Germinal center (tissue), 1 donor: ENCODE data around the gene TNP1.

ENCODE experiments used
- DNase-seq: peaks from one replicate; pipeline ENCODE4 v3.0.0; 2012; ENCODE audit warnings: mixed read lengths, low spot score

The TNP1 gene, protein sequence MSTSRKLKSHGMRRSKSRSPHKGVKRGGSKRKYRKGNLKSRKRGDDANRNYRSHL

DNA sequence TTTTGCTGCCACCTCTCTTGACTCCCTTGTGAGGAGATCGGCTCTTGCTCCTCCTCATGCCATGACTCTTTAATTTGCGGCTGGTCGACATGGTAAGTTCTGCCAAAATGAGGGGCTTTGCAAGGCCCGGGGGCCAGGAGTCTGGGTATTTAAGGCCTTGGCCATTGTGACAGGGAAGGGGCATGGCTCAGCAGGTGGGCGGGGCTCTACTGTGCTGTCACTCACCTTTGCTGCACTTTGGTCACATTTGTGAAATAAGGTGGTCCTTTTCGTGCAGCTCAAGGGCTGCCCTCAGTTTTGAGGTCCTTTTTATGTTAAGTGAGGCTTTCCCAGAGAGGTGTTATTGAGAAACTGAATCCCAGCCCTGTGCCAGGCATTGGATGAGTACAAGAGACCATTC is at the start of gene TNP1:
Gene TNP1, minus strand, starts transcription at position 121 of the 400 bp plus-strand sequence. Its CDS starts 30 bp downstream, at position 91.
- no peak for DNase-seq

DNA sequence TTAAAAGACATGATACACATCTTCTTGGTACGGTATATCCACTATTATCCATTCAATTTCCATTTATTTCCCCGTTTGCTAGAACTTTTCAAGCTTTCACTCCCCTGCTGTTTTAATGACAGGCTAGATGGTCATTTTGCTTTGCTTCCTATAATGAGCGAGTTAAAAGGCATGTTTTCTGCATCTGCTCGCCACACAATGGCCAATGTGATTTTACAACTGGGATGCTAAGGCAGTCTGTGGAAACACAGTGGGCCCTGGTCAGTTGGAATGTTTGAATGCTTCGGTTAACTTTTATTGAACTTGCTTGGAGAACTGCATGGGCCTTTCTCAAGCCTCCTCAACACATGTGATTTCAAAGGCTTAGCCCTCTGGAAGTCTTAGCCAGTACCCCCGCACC is 48.4 kb upstream of the TNP1 start:
- no peak for DNase-seq

- DNase-seq, result no peak
These were observed 45.9 kb upstream of the TNP1 start for GRCh38 chr2:216905649-216906329.

DNA sequence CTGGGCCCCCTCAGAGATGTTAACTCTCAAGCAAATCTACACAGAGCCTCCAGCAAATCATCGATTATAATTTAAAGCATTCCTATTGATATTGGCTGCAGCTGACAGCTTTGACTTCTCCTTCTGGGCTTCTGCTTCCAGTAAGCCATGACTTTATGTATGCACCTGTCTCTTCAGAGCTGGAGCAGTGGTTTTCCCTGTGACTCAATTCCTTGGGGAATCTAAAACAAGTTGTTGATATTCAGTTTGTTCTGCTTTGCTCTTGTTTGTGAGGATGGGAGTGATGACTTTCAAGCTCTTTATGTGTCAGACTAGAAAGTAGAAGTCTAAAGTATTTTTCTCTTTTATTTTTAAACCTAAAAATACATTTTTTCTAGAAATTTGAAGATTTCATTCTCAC is 45.1 kb upstream of the TNP1 start:
- no peak for DNase-seq

DNA sequence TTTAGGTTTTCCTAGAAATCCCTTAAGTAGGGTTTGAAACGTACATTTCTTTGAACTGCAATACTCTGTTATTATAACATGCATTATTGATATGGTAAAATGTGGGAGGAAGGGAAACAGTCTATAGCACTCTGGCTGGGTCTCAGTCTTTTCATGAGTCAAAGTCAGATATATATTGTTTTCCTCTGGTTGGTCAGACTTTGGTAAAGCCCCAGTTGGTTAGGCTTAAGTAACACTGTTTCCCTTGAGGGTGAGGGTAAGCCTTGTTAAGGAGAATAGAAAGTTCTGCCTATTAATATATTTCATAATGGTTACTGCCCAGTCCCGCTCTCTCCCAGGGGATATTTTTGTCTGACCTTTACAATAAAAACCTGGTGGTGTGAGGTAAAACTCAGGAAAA is 44.7 kb upstream of the TNP1 start:
- no peak for DNase-seq

GRCh38 chr2:216903470-216903869 is 43.6 kb upstream of the TNP1 start:
- no peak for DNase-seq

DNA sequence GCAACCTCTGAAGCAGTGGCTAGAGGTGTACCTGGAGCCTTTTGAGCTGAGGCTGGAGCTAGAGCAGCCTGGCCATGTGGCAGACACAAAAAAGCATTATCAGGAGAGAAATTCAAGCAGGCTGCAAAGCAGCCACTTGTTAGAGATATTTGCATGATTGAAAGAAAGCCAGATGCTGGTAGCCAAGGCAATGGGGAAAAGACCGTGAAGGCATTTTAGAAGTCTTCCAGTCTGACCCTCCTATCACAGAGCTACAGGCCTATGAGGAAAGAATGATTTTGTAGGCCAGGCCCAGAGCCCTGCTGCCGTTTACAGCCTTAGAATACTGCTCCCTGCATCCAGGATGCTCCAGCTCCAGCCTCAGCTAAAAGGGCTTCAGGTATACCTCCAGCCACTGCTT is 41.4 kb upstream of the TNP1 start:
- DNase-seq, result no peak

- no peak for DNase-seq
These were observed 40.5 kb upstream of the TNP1 start for GRCh38 chr2:216900406-216900805.

GRCh38 chr2:216897561-216898203 is 37.8 kb upstream of the TNP1 start:
- DNase-seq, result no peak

GRCh38 chr2:216890138-216890537 is 30.3 kb upstream of the TNP1 start:
- DNase-seq, result no peak

GRCh38 chr2:216888887-216889622 is 29.2 kb upstream of the TNP1 start:
- DNase-seq, result no peak

DNA sequence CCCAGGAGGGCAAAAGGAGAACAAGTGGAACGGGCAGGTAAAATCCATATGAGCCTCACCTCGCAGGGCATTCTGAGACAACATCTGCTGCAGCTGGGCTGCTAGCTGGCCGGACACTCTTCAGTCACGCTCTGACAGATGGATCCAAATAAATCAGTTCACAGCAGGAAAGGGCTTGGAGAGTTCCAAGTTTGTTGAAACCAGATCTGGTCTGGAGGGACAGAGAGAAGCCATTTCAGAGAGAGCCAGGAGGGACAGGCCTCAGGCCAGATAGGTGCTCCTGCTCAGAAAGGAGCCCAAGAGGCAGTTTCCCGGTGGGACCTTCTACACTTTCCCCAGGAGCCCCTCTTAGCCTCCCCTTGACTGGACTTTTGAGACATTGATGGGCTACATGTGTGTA is 28.2 kb upstream of the TNP1 start:
- DNase-seq, result no peak

DNA sequence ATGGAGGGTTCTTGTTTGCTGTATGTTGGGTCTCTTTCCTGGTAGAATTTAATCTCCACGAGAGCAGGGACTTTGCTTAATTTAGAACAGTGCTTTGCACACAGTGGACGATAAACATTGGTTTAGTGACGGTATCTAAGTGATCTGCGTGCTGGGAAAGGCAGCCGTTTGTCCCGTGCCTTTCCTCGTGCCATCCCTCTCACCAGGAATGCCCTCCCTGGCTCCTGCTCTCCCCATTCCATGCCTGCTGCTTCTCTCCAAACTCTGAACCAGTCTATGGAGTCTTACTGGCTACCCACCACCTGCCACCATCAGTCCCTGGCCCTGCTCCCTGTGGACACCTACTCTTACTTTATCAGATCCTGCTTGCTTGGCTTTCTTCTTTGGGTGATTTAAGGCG is 27.3 kb upstream of the TNP1 start:
- DNase-seq, result no peak

DNA sequence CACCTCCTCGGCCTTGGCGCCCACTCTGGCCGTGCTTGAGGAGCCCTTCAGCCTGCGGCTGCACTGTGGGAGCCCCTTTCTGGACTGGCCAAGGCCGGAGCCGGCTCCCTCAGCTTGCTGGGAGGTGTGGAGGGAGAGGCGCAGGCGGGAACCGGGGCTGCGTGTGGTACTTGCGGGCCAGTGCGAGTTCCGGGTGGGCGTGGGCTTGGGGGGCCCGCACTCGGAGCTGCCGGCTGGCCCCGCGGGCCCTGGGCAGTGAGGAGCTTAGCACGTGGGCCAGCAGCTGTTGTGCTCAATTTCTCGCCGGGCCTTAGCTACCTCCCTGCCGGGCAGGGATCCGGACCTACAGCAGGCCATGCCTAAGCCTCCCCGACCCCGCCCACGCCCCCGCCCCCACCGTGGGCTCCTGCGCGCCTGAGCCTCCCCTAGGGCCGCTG is 25.3 kb upstream of the TNP1 start:
- DNase-seq, result no peak

DNA sequence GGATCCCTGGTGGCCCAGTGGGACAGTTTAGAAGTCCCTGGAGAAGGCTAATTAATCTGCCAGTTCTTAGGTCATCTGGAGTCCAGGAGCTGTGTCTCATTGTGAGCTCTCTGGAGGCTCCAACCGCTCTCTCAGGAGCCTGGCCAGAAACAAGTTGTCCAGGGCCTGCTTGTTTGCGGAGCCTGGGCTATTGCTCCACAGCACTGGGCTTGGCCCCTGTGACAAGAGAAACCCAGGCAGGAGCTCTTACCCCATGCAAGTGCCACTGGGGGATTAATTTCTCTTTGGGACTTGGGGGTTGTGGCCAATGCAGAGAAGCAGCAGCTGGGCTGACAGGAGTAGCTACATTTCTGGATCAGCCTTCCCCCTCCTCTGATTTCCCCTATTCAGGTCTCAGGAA is 24.5 kb upstream of the TNP1 start:
- no peak for DNase-seq

GRCh38 chr2:216882876-216883275 is 23.0 kb upstream of the TNP1 start:
- DNase-seq, result no peak

GRCh38 chr2:216881411-216881810 is 21.5 kb upstream of the TNP1 start:
- no peak for DNase-seq

- DNase-seq, result no peak
These were observed 20.8 kb upstream of the TNP1 start for GRCh38 chr2:216880509-216881184.

GRCh38 chr2:216879727-216880508 is 20.1 kb upstream of the TNP1 start:
- no peak for DNase-seq

GRCh38 chr2:216878072-216878471 is 18.2 kb upstream of the TNP1 start:
- no peak for DNase-seq

GRCh38 chr2:216877085-216877484 is 17.2 kb upstream of the TNP1 start:
- DNase-seq, result no peak

GRCh38 chr2:216875862-216876261 is 16.0 kb upstream of the TNP1 start:
- DNase-seq, result no peak
